HG03280 (cell line): Measurements from ENCODE around the gene HBD.
"Not testable (repeated sequence)": the region's sequence is repeated elsewhere in the genome, so short reads cannot be mapped to it uniquely, and the experiment has no call there.

Experiments used
- ATAC-seq: cut with Tn5 transposase; IDR thresholded peaks from one replicate; pipeline ENCODE4 v1.9.1; 2021; ENCODE audit warnings: mild to moderate bottlenecking, moderate library complexity; ENCODE audit not compliant: unreplicated experiment

The HBD gene

DNA sequence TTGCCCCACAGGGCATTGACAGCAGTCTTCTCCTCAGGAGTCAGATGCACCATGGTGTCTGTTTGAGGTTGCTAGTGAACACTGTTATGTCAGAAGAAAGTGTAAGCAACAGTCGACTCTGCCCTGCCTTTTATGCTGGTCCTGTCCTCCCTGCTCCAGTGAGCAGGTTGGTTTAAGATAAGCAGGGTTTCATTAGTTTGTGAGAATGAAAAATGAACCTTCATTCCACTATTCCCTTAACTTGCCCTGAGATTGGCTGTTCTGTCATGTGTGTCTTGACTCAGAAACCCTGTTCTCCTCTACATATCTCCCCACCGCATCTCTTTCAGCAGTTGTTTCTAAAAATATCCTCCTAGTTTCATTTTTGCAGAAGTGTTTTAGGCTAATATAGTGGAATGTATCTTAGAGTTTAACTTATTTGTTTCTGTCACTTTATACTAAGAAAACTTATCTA lies at the start of gene HBD:
TSS of gene HBD (minus strand) at position 103 of the 454 bp plus-strand sequence. CDS start at position 53, 50 bp downstream.
- ATAC-seq, result peak; percentile 47

DNA sequence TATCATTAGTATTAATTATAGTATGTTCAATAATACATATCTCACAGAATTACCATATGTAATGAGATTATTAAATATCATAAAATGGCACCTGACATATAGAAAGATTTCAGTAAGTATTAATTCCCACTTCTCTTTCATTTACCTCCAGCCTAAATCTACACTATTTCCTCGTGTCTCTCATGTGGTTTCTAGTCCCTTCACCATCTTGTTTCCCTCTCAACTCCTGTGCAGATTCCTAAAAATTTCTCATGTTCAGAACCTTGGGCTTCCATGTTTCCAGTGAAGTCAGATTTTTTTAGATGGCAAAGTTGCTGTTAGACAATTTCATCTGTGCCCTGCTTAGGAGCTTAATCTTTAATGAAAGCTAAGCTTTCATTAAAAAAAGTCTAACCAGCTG lies 49.6 kb upstream of the HBD start:
- no peak for ATAC-seq

DNA sequence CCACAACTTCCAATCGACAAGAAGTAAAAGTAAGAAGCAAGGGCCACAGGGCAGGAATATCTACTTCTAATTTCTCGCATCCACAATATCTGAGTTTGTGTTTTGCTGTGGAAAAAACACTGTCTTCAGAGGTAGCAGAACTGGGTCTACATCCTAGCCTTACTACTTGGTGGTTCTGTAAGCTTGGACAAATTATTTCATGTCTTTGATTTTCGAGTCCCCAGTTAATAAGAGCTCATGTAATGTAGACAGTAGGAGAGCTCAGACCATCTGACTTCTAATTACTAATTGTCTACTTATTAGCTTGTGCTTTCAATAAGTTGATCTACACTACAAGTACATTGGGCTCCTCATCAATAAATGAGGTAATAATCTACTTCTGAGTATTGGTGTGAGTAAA lies 48.8 kb upstream of the HBD start:
- no peak for ATAC-seq

DNA sequence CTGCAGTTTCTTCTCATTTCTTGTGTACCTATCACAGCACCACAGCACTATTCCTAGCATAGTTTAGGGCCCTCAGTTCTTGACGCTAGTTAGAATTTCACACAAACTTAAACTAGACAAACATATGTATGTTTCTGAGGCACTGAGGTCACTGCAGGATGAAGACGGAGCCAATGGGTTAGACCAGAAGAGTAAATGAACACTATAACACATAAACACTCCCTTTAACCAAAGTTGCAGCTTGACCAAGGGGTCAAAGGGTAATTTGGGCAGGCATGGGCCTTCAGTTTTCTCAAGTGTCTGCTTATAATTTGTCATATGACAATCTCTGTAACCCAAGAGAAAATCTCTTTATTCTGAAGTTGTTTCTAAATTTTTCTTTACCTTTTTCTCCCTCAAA lies 48.3 kb upstream of the HBD start:
- no peak for ATAC-seq

DNA sequence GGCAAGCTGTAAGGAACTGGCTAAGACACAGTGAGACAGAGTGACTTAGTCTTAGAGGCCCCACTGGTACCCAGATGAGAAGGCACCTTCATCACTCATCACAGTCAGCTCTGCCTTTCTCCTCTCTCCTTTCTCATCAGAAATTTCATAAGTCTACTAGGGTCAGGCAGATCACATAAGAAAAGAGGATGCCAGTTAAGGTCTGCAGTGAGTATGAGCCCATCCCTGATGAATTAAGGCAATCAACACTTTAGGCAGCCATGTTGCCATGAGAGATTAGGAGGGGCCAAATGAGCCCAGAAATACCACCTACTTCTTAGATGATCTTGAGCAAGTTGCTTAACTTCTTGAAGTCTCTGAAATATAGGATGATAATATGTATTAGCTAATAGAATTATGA lies 47.3 kb upstream of the HBD start:
- ATAC-seq, result no peak

DNA sequence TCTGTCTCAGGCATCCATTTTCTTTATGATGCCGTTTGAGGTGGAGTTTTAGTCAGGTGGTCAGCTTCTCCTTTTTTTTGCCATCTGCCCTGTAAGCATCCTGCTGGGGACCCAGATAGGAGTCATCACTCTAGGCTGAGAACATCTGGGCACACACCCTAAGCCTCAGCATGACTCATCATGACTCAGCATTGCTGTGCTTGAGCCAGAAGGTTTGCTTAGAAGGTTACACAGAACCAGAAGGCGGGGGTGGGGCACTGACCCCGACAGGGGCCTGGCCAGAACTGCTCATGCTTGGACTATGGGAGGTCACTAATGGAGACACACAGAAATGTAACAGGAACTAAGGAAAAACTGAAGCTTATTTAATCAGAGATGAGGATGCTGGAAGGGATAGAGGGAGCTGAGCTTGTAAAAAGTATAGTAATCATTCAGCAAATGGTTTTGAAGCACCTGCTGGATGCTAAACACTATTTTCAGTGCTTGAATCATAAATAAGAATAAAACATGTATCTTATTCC lies 46.4 kb upstream of the HBD start:
- peak; percentile 94 for ATAC-seq

DNA sequence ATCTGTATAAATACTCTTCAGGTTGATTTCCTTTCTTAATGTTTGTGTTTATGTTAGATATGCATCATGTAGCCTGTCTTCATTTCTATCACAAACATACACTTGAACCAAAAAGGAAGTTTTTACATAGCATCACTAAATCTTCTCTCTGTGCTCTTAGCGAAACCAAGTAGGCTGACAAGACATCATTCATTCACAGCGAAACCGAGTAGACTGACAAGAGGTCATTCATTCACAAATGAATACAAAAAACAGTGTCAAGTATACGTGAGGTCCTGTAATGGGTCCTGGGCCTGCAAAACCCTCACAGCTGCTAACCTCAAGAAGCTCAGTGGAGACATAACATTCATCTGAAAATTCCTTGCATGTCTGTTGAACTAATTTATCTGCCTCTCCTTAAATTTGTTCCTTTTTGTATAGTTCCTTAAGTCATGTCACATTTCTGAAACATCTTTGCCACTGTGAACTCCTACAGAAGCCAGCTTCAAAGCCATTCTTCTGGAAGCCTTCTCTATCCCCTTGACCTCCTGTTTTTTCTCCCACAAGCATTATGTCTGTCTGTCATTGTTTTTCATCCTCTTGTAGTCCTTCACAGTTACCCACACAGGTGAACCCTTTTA lies 45.3 kb upstream of the HBD start:
- ATAC-seq, result no peak

DNA sequence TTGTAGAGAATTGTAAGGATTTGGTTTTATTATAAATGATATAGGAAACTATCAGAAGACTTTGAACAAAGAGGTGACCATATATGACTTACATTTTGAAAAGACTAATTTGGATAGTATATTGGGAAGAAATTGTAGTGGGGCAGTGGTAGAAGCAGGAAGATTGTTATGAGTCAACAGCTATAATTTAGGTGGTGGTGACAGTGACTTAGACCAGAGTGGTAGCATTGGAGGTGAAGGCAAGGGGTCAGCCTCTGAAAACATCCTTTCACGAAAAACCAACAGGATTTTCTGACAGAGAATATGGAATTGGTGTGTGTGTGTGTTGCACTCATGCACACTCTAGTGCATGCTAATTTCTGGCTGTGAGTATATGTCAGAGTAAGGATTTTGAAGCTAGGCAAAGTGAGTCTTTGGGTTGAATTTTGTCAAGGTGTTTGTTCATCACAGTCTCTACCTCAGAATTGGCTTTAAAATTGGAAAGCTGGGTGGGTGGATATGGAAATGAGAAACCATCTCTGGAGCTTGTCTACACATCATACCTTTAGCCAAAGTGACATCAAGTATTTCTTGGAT lies 43.6 kb upstream of the HBD start:
- peak; percentile 34 for ATAC-seq

DNA sequence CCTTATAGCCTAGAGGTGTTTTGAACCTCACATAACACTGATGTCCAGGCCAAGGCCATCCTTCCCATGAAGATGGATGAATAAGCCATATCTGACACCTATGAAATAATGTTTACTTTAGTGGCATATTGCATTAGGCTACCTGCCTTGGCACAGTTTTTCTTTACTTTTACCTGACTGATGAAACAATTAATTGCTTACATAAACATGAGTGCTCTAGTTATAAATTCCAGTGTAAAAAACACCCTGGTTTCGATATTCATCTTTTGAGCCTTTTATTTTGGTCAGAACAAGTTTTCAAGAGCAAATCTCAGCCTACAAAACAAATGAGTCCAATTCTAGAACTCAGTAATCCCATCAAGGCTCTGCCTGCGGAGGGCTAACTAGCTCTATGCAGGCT lies 42.4 kb upstream of the HBD start:
- no peak for ATAC-seq

DNA sequence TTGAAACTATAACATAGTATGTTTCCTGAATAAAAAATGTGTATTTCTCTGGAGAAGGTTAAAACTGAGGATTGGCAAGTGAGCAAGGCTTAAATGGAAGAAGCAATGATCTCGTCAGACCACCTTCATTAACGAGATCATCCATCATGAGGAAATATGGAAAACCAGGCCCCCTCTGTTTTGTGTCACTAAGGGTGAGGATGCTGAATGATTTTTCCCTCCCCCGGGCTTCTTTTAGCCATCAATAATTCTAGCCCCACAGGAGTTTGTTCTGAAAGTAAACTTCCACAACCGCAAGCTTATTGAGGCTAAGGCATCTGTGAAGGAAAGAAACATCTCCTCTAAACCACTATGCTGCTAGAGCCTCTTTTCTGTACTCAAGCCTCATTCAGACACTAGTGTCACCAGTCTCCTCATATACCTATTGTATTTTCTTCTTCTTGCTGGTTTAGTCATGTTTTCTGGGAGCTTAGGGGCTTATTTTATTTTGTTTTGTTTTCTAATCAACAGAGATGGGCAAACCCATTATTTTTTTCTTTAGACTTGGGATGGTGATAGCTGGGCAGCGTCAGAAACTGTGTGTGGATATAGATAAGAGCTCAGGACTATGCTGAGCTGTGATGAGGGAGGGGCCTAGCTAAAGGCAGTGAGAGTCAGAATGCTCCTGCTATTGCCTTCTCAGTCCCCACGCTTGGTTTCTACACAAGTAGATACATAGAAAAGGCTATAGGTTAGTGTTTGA lies 41.3 kb upstream of the HBD start:
- ATAC-seq, result no peak

DNA sequence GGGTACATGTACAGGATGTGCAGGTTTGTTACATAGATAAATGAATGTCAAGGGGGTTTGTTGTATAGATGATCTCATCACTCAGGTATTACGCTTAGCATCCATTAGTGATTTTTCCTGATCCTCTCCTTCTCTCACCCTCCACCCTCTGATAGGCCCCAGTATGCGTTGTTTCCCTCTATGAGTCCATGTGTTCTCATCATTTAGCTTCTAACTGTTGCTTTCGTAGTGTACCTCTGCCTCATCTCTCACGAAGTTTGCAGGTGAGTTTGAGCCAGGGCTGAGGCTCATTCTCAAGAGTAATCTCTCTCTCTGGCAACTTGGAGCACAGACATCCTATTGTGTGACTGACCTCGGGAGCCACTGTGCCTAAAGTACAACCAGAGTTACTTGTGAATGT lies 40.1 kb upstream of the HBD start:
- ATAC-seq, result no peak

DNA sequence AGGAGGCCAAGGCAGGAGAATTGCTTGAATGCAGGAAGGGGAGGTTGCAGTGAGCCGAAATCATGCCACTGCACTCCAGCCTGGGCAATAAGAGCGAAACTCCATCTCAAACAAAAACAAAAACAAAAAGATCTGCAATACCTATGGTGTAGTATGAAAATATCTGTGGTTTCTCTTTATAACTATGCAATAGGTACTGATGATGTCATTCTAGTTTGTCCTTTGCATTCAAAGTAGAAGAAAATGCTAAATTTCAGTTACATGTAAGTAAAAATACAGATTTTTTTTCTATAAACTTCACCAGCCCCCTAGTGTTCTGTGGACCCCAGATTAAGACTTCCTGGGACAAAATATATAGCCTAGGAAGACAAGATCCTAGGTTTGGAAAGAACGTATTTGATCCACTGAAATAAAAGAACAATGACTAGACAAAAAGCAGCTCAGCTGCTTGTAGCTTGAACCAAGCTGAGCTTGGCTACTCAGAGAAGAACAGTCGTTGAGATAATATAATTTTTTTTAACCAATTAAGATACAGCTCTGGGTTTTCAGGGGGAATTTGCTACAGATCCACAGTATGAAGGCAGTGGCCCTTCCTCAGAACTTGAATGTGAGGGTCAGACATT lies 38.2 kb upstream of the HBD start:
- ATAC-seq, result no peak

DNA sequence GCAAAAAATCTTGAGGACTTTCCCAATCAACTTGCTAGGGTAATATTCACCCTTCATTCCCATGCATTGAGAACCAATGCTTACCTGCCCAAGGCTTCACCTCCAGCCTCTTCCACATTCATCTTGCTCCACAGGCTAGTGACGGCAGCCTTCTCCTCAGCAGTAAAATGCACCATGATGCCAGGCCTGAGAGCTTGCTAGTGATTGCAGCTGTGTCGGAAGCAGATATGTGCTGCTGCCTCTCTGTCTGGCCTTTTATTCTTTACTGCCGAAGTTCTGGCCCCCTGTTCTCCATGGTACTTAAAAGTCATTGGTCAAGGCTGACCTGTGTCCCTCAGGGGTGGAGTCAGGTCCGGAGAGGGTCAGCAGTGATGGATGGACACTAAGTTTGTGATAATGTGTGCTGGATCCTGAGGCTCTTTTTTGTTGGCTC lies 35.4 kb upstream of the HBD start, which contains the start of gene HBE1:
TSS of gene HBE1 (minus strand) at position 231 of the 433 bp plus-strand sequence. CDS start at position 176, 55 bp downstream.
- no peak for ATAC-seq

DNA sequence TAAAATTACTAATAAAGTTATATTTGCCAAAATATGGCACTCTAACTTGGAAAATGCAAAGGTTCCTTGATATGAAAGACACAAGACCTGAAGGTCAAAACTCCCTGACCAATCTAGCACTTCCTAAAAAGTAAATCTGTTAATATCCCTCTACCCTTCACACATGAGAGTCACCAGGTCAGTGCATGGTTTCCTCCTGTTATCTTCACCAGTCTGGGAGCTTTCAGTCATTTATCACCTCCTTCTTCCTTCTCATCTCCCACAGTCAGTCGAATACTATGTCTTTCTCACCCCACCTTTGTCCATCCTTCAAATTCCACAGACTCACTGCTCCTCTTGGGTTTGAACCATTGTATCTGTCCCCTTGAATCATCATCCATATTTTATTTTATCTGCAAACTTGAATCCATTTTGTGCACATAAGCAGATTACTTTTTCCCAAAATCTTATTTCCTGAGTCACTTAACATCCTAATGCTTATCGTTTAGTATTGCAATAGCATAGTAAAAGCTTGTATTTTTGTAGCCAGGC lies 32.8 kb upstream of the HBD start:
- no peak for ATAC-seq

DNA sequence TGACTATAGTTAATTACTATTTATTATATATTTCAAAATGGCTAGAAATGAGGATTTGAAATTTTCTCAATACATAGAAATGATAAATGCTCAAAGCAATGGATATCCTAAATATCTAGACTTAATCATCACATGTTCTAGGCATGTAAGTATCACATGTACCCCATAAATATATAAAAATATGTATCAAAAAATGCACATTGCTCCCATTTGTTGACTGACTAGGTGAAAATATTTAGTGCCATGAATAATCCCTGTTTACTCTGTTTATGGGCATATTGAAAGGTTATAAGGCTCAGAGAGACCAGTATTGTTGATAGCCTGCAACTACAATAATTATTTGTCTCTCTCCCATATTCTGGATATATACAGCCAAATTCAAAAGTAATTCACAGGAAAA lies 32.3 kb upstream of the HBD start:
- no peak for ATAC-seq

DNA sequence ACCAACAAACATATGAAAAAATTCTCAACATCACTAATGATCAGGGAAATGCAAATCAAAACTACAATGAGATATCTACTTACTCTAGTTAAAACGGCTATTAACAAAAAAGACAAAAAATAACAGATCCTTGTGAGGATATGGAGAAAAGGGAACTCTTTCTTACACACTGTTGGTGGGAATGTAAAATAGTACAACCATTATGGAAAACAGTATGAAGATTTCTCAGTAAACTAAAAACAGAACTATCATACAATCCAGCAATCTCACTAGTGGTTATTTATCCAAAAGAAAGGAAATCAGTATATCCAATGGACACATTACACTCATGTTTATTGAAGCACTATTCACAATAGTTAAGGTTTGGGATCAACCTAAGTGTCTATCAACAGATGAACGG lies 31.5 kb upstream of the HBD start:
- no peak for ATAC-seq

DNA sequence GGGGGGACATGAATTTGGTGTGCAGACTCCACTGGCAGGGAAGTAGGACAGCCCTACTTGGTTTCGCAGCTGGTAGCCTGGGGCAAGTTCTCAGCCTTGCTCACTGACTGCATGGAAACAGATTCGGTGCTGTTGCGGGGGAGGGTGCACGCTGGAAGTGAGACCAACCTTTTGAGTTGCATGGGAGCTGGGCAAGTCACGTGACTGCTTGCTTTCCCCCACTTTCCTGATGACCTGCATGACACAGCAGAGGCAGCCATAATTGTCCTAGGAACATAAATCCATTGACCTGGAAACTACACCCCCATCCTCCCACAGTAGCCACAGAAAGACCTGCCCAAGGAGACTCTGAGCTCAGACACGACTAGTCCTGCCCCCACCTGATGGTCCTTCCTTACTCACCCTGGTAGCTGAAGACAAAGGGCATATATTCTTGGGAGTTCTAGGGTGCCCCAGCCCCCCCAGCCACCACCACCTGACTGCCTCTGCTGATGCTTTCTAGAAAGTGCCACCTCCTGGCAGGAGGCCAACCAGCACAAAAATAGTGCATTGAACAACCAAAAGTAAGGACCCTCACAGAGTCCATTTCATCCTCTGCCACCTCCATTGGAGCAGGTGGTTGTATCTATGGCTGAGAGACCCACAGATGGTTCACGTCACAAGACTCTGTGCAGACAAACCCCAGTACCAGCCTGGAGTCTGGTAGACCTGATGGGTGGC lies 24.4 kb upstream of the HBD start:
- ATAC-seq, result no peak

DNA sequence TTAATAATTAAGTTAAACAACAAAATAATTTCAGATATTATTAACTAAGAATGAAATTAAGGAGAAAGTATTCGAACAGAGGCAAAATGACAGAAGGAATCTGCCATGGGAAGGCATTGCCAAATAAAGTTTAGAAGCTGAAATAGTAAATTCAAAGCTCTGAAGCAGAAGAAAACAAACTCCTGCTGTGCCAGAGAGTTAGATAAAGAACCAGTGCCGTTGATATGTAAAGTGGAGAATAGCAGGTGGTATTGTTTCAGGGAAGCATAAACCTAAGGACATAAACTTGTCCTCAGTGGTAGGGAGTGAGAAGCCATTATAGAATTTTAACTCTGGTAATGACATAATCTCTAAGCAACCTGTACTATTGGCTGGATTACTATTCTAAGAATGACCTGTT lies 23.0 kb upstream of the HBD start:
- ATAC-seq, result no peak

DNA sequence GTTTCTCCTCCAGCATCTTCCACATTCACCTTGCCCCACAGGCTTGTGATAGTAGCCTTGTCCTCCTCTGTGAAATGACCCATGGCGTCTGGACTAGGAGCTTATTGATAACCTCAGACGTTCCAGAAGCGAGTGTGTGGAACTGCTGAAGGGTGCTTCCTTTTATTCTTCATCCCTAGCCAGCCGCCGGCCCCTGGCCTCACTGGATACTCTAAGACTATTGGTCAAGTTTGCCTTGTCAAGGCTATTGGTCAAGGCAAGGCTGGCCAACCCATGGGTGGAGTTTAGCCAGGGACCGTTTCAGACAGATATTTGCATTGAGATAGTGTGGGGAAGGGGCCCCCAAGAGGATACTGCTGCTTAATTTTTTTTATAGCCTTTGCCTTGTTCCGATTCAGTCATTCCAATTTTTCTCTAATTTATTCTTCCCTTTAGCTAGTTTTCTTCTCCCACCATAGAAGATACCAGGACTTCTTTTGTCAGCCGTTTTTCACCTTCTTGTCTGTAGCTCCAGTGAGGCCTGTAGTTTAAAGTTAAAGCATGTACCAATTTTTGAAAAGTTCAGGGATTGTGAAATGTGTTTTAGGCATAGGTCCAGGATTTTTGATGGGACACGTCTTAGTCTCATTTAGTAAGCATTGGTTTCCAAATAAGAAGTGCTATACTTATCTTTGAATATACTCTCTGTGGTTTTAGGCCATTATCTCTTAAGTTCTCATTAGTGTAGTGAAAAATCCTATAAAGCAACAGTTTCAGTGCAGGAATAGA lies 20.5 kb upstream of the HBD start, which contains the start of gene HBG2:
TSS of gene HBG2 (minus strand) at position 136 of the 768 bp plus-strand sequence. CDS start at position 83, 53 bp downstream.
- not testable (repeated sequence) for ATAC-seq

DNA sequence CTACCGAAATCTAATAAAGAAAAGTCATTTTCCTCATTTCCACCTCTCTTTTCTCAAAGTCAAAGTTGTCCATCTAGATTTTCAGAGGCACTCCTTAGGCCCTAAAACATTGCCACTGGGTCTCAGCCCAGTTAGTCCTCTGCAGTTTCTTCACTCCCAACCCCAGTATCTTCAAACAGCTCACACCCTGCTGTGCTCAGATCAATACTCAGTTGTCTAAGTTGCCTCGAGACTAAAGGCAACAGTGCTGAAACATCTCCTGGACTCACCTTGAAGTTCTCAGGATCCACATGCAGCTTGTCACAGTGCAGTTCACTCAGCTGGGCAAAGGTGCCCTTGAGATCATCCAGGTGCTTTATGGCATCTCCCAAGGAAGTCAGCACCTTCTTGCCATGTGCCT lies 19.7 kb upstream of the HBD start:
- not testable (repeated sequence) for ATAC-seq
